PC-9 (cell line): Measurements from ENCODE around the gene ARNT2. TPM values are rescaled to one million over a fixed set of nuclear protein-coding genes. Genes with fewer than 3 reads are reported as not detected.

Source experiments
- BruUV-seq: library from RNA; stranded (reverse); fragments of 400-500 nt; replicated peaks from 2 replicates; lab custom pipeline; 2021; lab: Mats Ljungman, UMichigan
- CTCF ChIA-PET: fragments of 300-600 bp; sonication (Branson Sonifier 250); formaldehyde crosslinking; loops from one replicate; lab custom pipeline; 2022; ENCODE audit warnings: antibody characterized with exemption; lab: Charles Lee
- POLR2A ChIA-PET: fragments of 300-600 bp; sonication (Branson Sonifier 250); formaldehyde crosslinking; loops from one replicate; lab custom pipeline; 2022; ENCODE audit warnings: antibody characterized with exemption; ENCODE audit not compliant: unreplicated experiment; lab: Charles Lee
- DNase-seq, 2 experiments: peaks; one replicate each; pipeline versions ENCODE4 v3.0.0 to v3.0.0-alpha.2; 2015 to 2022; ENCODE audit warnings: mixed read lengths in 1 of 2
- H2AFZ ChIP-seq: fragments of 200-600 bp; sonication (generic); 2 replicates; pipeline ENCODE4 v1.8.1; 2017; ENCODE audit warnings: antibody characterized with exemption
- H3F3A ChIP-seq: fragments of 200-600 bp; sonication (generic); 2 replicates; pipeline ENCODE4 v1.8.1; 2017; ENCODE audit warnings: antibody characterized with exemption, mild to moderate bottlenecking, low read depth; ENCODE audit not compliant: insufficient read depth
- H3K27ac ChIP-seq: fragments of 200-600 bp; sonication (generic); 2 replicates; pipeline ENCODE4 v1.6.1; 2016; ENCODE audit warnings: mixed run types
- H3K27me3 ChIP-seq: fragments of 200-600 bp; sonication (generic); 2 replicates; pipeline ENCODE4 v1.6.1; 2016; ENCODE audit warnings: low read depth, mixed run types; ENCODE audit not compliant: insufficient read depth
- H3K36me3 ChIP-seq: fragments of 200-600 bp; sonication (generic); 2 replicates; pipeline ENCODE4 v1.6.1; 2016; ENCODE audit warnings: low read depth, mixed run types
- H3K4me1 ChIP-seq: fragments of 200-600 bp; sonication (generic); replicated peaks from 2 replicates; pipeline ENCODE4 v1.6.1; 2016; ENCODE audit warnings: mixed run types; ENCODE audit not compliant: insufficient read depth
- H3K4me2 ChIP-seq: fragments of 200-600 bp; sonication (generic); 2 replicates; pipeline ENCODE4 v1.6.1; 2017; ENCODE audit warnings: mixed run types
- H3K4me3 ChIP-seq: fragments of 200-600 bp; sonication (generic); 2 replicates; pipeline ENCODE4 v1.6.1; 2016; ENCODE audit warnings: mixed run types
- H3K79me2 ChIP-seq: fragments of 200-600 bp; sonication (generic); 2 replicates; pipeline ENCODE4 v1.6.1; 2017; ENCODE audit warnings: low read depth, mixed run types
- H3K9me2 ChIP-seq: fragments of 200-600 bp; sonication (generic); 2 replicates; pipeline ENCODE4 v1.8.1; 2017; ENCODE audit warnings: mild to moderate bottlenecking; ENCODE audit not compliant: insufficient read depth
- H3K9me3 ChIP-seq: fragments of 200-600 bp; sonication (generic); 2 replicates; pipeline ENCODE4 v1.8.1; 2016; ENCODE audit warnings: low read depth; ENCODE audit not compliant: insufficient read depth
- H4K20me1 ChIP-seq: fragments of 200-600 bp; sonication (generic); 2 replicates; pipeline ENCODE4 v1.8.1; 2017; ENCODE audit not compliant: insufficient read depth
- CTCF ChIP-seq: fragments of 200-600 bp; sonication (generic); conservative IDR thresholded peaks from 2 replicates; pipeline ENCODE4 v1.6.1; 2017; ENCODE audit warnings: mixed run types, antibody characterized with exemption, mild to moderate bottlenecking, moderate library complexity
- EZH2 ChIP-seq: fragments of 200-600 bp; sonication (generic); IDR thresholded peaks from 2 replicates; pipeline ENCODE4 v1.8.0; 2017; ENCODE audit warnings: antibody characterized with exemption, low read depth
- intact Hi-C: fragments of 100-400 bp; cut with micrococcal nuclease; formaldehyde crosslinking; loops from one replicate; pipeline ENCODE4 v1.10.0; 2022; ENCODE audit not compliant: unreplicated experiment
- total RNA-seq: library from RNA; stranded (reverse); gene quantifications from 2 replicates; pipeline ENCODE4 v1.2.3, GENCODE V29; 2021

ARNT2 gene
- total RNA-seq, 1 experiment from 2014 or later: 4.3 TPM

DNA sequence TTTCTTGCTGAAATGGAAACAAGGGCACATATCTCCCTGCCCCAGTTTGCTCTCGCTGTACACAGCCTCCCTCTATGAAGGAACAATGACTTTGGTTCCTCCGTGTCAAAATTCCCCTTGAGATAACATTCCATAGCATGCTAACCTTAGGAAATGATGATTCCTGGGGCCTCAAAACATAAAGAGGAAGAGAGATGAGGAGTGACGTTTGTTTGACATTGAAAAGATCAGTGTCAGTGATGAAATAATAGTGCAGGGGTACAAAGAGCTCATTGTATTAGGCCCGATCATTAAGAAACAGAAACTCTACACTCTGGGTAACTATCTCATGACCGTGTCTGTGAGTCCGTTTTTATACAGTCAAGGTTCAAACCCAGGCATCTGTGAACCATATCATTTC is 55.2 kb downstream of the ARNT2 start:
- ChIA-PET CTCF (no interaction called here), POLR2A (no interaction called here)
- H3K4me2 ChIP-seq: no peak overlapping the region
- no peaks in the 10 kb centered on the region for H3K9me2 ChIP-seq
- no peak for DNase-seq
- BruUV-seq: no TSS peak
- no peaks in the 10 kb centered on the region for H3K79me2 ChIP-seq
- H4K20me1 ChIP-seq: no peaks in the 10 kb centered on the region
- H3K4me1 ChIP-seq: peaks cover 22% of the 10 kb centered on the region
- TF ChIP-seq EZH2: no peak
- no peak for TF ChIP-seq CTCF
- no peak overlapping the region for H2AFZ ChIP-seq
- no peaks in the 10 kb centered on the region for H3K27me3 ChIP-seq
- no peaks in the 10 kb centered on the region for H3K36me3 ChIP-seq
- H3F3A ChIP-seq: peaks cover 11% of the 10 kb centered on the region
- no peak overlapping the region for H3K27ac ChIP-seq
- no peaks in the 10 kb centered on the region for H3K9me3 ChIP-seq
- no peak overlapping the region for H3K4me3 ChIP-seq
- intact Hi-C loops: loop anchor here (5.0 to 10.0 kb wide), 3 partner anchors 53 to 648 kb away; partner anchors contain the start of gene ABHD17C

- intact Hi-C loops: loop anchor here (5.0 to 10.0 kb wide), 3 partner anchors 52 to 647 kb away; partner anchors contain the start of gene ABHD17C
- CTCF ChIA-PET: interaction anchor here (1.4 kb wide), 1 partner anchor 112 kb away, joined by 3 read pairs; no protein-coding TSS in a partner anchor
- TF ChIP-seq EZH2: no peak
- no peak for TF ChIP-seq CTCF
Observed at GRCh38 chr15:80459818-80460217, 55.6 kb downstream of the ARNT2 start.

GRCh38 chr15:80461356-80462095 is 57.3 kb downstream of the ARNT2 start:
- BruUV-seq: no TSS peak
- no peak overlapping the region for H3K4me3 ChIP-seq
- no peaks in the 10 kb centered on the region for H3K9me3 ChIP-seq
- no peak overlapping the region for H3K27ac ChIP-seq
- POLR2A ChIA-PET: no interaction called here
- intact Hi-C loops: no loop called here
- no peak for DNase-seq
- H3F3A ChIP-seq: 0 out of 2 replicates have a peak, but pooled peaks cover 3% of the 10 kb centered on the region
- H3K4me1 ChIP-seq: peaks cover 16% of the 10 kb centered on the region
- H3K79me2 ChIP-seq: no peaks in the 10 kb centered on the region
- H3K27me3 ChIP-seq: no peaks in the 10 kb centered on the region
- no peaks in the 10 kb centered on the region for H3K9me2 ChIP-seq
- H2AFZ ChIP-seq: no peak overlapping the region
- H3K36me3 ChIP-seq: no peaks in the 10 kb centered on the region
- H4K20me1 ChIP-seq: no peaks in the 10 kb centered on the region
- TF ChIP-seq CTCF: no peak
- TF ChIP-seq EZH2: no peak
- CTCF ChIA-PET: interaction anchor here (1.4 kb wide), 1 partner anchor 110 kb away, joined by 3 read pairs; no protein-coding TSS in a partner anchor
- no peak overlapping the region for H3K4me2 ChIP-seq

More at GRCh38 chr15:80459818-80460217, 55.6 kb downstream of the ARNT2 start:
- DNase-seq: no peak
- no peaks in the 10 kb centered on the region for H3K79me2 ChIP-seq
- no peaks in the 10 kb centered on the region for H3K36me3 ChIP-seq
- no peaks in the 10 kb centered on the region for H3K27me3 ChIP-seq
- no peaks in the 10 kb centered on the region for H3K9me3 ChIP-seq
- POLR2A ChIA-PET: interaction anchor here (0.5 kb wide), 1 partner anchor 406 kb away, joined by 3 read pairs; no protein-coding TSS in a partner anchor
- H3F3A ChIP-seq: peaks cover 8% of the 10 kb centered on the region
- H3K4me1 ChIP-seq: peaks cover 21% of the 10 kb centered on the region
- no peak overlapping the region for H3K27ac ChIP-seq
- no peak overlapping the region for H3K4me2 ChIP-seq
- H3K9me2 ChIP-seq: no peaks in the 10 kb centered on the region
- no peak overlapping the region for H2AFZ ChIP-seq
- no peak overlapping the region for H3K4me3 ChIP-seq
- BruUV-seq: no TSS peak
- H4K20me1 ChIP-seq: no peaks in the 10 kb centered on the region
